Measurements from ENCODE around the gene CLSTN3. TPM values are rescaled to one million over a fixed set of nuclear protein-coding genes. Genes with fewer than 3 reads are reported as not detected.

The CLSTN3 gene
- total RNA-seq, 4 donors from 2014 or later = 22.1 to 41.1 (median 31.7) TPM

DNA sequence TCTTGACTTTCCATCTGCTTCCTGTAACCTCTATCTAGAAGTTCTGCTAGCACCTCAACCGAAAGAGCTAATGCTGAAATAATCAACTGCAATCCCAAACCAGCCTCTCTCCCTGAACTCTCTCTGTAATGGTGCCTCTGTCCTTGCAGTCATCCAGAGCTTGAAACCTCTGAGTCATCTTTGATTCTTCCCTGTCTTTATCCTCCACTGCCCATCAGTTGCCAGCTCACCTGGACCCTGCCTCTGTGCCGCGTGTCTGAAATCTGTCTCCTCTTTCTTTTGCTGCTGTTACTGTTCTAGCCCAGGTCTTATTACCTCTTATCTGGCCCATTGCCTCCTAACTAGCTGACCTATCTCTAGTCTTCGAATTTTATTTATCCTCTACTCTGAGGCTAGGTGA, 15.5 kb downstream of the CLSTN3 start:
- DNase-seq (ENCODE audit: low spot score in 2 of 2) = peak in 1 of 2 donors; percentile 31
- H3K4me3 ChIP-seq (ENCODE audit: low read depth, poor library complexity, severe bottlenecking) = no peak overlapping the region
- intact Hi-C loops (cut with DNase I; ENCODE audit: low total_unique reads) = no loop called here
- TF ChIP-seq POLR2A (IDR thresholded peaks at IDR 0.05) = no peak
- TF ChIP-seq, protein P1, sequence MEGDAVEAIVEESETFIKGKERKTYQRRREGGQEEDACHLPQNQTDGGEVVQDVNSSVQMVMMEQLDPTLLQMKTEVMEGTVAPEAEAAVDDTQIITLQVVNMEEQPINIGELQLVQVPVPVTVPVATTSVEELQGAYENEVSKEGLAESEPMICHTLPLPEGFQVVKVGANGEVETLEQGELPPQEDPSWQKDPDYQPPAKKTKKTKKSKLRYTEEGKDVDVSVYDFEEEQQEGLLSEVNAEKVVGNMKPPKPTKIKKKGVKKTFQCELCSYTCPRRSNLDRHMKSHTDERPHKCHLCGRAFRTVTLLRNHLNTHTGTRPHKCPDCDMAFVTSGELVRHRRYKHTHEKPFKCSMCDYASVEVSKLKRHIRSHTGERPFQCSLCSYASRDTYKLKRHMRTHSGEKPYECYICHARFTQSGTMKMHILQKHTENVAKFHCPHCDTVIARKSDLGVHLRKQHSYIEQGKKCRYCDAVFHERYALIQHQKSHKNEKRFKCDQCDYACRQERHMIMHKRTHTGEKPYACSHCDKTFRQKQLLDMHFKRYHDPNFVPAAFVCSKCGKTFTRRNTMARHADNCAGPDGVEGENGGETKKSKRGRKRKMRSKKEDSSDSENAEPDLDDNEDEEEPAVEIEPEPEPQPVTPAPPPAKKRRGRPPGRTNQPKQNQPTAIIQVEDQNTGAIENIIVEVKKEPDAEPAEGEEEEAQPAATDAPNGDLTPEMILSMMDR (IDR thresholded peaks at IDR 0.05) = no peak
- 68 to 82% methylated on average over 4 of the region's 4 CpGs for WGBS, 2 donors

GRCh38 chr12:7146228-7146627, 16.1 kb downstream of the CLSTN3 start:
- no peak for DNase-seq (ENCODE audit: low spot score in 2 of 2)

DNA sequence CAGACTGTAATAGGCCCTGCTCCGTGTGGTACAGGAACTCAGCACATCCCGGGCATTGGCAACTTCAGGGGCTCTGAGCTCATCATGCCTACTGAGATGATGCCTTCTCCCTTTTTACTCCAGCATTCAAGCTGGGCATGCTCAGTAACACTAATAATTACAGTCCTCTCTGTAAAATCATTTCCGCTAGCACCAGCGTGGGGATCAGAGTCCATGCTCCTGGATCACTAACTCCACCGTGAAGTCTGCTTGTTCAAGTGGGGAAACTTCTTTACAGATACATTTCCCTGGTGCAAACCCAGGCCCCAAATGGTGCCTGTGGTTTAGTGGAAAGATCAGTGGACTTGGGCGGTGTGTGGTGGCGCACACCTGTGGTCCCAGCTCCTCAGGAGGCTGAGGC, 16.7 kb downstream of the CLSTN3 start:
- TF ChIP-seq, protein P1 (IDR thresholded peaks at IDR 0.05) = no peak
- TF ChIP-seq POLR2A (IDR thresholded peaks at IDR 0.05) = no peak
- WGBS, 2 donors = 96 to 98% methylated on average over 7 of the region's 7 CpGs
- no peak overlapping the region for H3K4me3 ChIP-seq (ENCODE audit: low read depth, poor library complexity, severe bottlenecking)
- intact Hi-C loops (cut with DNase I; ENCODE audit: low total_unique reads) = no loop called here
- peak in 1 of 2 donors; percentile 49 for DNase-seq (ENCODE audit: low spot score in 2 of 2)

More at GRCh38 chr12:7146228-7146627, 16.1 kb downstream of the CLSTN3 start:
- intact Hi-C loops (cut with DNase I; ENCODE audit: low total_unique reads) = no loop called here
- TF ChIP-seq, protein P1 (IDR thresholded peaks at IDR 0.05) = no peak
- no peak for TF ChIP-seq POLR2A (IDR thresholded peaks at IDR 0.05)
- no peak overlapping the region for H3K4me3 ChIP-seq (ENCODE audit: low read depth, poor library complexity, severe bottlenecking)
- WGBS, 2 donors = 92% methylated on average over 7 of the region's 7 CpGs

DNA sequence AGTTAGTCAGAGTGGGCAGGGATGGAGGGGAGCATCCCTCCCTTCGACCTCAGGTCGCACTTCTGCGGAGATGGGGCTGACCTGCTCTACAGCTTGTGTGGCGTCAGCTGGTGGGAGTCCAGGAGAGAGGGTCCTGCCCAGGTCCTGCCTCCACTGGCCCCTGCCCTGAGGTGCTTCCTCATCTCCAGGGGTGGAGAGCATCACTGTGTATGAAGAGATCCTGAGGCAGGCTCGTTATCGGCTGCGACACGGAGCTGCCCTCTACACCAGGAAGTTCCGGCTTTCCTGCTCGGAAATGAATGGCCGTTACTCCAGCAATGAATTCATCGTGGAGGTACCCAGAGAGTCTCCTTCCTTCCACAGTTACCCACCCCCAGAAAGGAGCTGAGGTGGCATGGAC, 20.2 kb downstream of the CLSTN3 start:
- TF ChIP-seq POLR2A (IDR thresholded peaks at IDR 0.05) = no peak
- TF ChIP-seq, protein P1 (IDR thresholded peaks at IDR 0.05) = no peak
- WGBS, 2 donors = 89 to 94% methylated on average over 12 of the region's 12 CpGs
- no peak overlapping the region for H3K4me3 ChIP-seq (ENCODE audit: low read depth, poor library complexity, severe bottlenecking)
- DNase-seq (ENCODE audit: low spot score in 2 of 2) = no peak
- intact Hi-C loops (cut with DNase I; ENCODE audit: low total_unique reads) = no loop called here

GRCh38 chr12:7150841-7151240, 20.7 kb downstream of the CLSTN3 start:
- 86 to 93% methylated on average over 6 of the region's 6 CpGs for WGBS, 2 donors
- intact Hi-C loops (cut with DNase I; ENCODE audit: low total_unique reads) = no loop called here
- H3K4me3 ChIP-seq (ENCODE audit: low read depth, poor library complexity, severe bottlenecking) = no peak overlapping the region
- TF ChIP-seq POLR2A (IDR thresholded peaks at IDR 0.05) = no peak
- TF ChIP-seq, protein P1 (IDR thresholded peaks at IDR 0.05) = no peak
- DNase-seq (ENCODE audit: low spot score in 2 of 2) = no peak

DNA sequence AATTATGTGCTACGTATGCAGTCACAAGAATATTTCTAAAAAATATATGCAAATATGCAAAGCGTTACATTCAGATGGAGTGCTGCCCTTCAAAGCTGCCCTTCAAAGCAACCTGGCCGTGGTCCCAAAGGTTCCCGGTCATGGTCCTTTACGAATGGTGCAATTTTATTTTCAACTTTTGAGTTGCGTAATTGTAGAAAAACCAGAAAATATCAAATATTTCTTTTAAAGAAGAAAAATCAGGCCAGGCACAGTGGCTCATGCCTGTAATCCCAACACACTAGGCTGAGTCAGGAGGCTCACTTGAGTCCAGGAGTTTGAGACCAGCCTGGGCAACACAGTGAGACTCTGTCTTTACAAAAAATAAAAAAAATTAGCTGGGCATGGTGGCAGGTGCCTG, 21.4 kb downstream of the CLSTN3 start:
- no peak for TF ChIP-seq POLR2A (IDR thresholded peaks at IDR 0.05)
- TF ChIP-seq, protein P1 (IDR thresholded peaks at IDR 0.05) = no peak
- 94% methylated on average over 6 of the region's 6 CpGs for WGBS, 2 donors
- intact Hi-C loops (cut with DNase I; ENCODE audit: low total_unique reads) = no loop called here
- DNase-seq (ENCODE audit: low spot score in 2 of 2) = no peak
- H3K4me3 ChIP-seq (ENCODE audit: low read depth, poor library complexity, severe bottlenecking) = no peak overlapping the region
